Measurements from ENCODE around the gene INIP.

DNA sequence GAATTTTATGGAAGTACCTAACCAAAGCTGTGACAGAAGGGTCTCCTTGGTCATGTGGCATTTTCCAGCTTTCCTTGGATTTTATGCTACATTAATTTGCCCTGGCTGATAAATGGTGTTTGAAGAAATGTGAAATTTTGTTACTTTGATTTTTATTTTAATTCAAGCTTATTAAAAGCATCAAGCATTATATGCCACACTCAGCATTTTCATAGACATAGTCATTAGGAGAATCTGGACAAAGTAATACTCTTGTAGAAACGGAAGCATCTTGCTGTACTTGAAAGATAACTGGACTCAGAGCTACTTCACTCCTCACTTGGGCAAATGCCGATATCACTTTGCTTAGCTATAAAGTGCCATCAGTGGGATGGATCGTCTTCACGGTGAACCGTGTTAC, 54.2 kb downstream of the INIP start:
- TF ChIP-seq, protein P1, sequence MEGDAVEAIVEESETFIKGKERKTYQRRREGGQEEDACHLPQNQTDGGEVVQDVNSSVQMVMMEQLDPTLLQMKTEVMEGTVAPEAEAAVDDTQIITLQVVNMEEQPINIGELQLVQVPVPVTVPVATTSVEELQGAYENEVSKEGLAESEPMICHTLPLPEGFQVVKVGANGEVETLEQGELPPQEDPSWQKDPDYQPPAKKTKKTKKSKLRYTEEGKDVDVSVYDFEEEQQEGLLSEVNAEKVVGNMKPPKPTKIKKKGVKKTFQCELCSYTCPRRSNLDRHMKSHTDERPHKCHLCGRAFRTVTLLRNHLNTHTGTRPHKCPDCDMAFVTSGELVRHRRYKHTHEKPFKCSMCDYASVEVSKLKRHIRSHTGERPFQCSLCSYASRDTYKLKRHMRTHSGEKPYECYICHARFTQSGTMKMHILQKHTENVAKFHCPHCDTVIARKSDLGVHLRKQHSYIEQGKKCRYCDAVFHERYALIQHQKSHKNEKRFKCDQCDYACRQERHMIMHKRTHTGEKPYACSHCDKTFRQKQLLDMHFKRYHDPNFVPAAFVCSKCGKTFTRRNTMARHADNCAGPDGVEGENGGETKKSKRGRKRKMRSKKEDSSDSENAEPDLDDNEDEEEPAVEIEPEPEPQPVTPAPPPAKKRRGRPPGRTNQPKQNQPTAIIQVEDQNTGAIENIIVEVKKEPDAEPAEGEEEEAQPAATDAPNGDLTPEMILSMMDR (IDR thresholded peaks at IDR 0.05 in 4 of 5, conservative IDR thresholded peaks at IDR 0.05 in 1 of 5), result no peak
- no peak for TF ChIP-seq POLR2A (IDR thresholded peaks at IDR 0.05)
